ENCODE results near the gene NDEL1. TPM values are rescaled to one million over a fixed set of nuclear protein-coding genes. Genes with fewer than 3 reads are reported as not detected.

NDEL1 gene
- total and polyA plus RNA-seq, 10 donors = 11.6 to 141 (median 81.9) TPM

DNA sequence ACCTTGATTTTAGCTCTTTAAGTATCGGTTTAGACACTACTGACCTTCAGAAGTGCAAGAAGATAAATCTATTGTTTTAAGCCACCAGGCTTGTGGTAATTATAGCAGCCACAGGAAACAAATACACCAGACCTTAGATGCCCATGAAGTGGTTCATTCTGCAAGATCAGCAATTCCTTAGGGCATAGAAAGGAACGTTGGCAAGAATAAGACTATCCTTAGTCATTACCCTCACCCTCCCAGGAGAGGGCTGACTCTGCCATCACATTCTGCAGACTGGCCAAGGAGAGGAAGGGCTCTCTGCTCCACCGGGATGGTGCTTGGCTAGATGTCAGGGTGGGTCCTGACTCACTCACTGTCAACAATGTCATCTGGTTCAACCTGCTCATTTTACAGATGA lies 14.1 kb upstream of the NDEL1 start:
- WGBS, 5 donors = 48 to 80% (median 65%) methylated on average over 3 of the region's 3 CpGs
- peak overlapping the region in 6 of 8 donors; percentile 46 to 91 (median 84) for H3K27ac ChIP-seq
- H3K27me3 ChIP-seq (replicated peaks in 1 of 7) = peaks cover 0 to 30% (median 0%) of the 10 kb centered on the region in 7 donors
- TF ChIP-seq POLR2AphosphoS5 (IDR thresholded peaks at IDR 0.05) = no peak
- TF ChIP-seq, protein P1, sequence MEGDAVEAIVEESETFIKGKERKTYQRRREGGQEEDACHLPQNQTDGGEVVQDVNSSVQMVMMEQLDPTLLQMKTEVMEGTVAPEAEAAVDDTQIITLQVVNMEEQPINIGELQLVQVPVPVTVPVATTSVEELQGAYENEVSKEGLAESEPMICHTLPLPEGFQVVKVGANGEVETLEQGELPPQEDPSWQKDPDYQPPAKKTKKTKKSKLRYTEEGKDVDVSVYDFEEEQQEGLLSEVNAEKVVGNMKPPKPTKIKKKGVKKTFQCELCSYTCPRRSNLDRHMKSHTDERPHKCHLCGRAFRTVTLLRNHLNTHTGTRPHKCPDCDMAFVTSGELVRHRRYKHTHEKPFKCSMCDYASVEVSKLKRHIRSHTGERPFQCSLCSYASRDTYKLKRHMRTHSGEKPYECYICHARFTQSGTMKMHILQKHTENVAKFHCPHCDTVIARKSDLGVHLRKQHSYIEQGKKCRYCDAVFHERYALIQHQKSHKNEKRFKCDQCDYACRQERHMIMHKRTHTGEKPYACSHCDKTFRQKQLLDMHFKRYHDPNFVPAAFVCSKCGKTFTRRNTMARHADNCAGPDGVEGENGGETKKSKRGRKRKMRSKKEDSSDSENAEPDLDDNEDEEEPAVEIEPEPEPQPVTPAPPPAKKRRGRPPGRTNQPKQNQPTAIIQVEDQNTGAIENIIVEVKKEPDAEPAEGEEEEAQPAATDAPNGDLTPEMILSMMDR (IDR thresholded peaks at IDR 0.05 in 8 of 11, conservative IDR thresholded peaks at IDR 0.05 in 3 of 11) = no peak
- peaks cover 0 to 5% (median 0%) of the 10 kb centered on the region in 8 donors for H3K9me3 ChIP-seq
- peak overlapping the region in 1 of 8 donors; percentile 41 for H3K4me3 ChIP-seq
- peaks cover 0 to 36% (median 13%) of the 10 kb centered on the region in 6 donors for H3K4me1 ChIP-seq
- intact Hi-C loops (cut with DNase I; ENCODE audit: low total_unique reads) = no loop called here
- no peaks in the 10 kb centered on the region for H3K36me3 ChIP-seq
- DNase-seq = no peak

DNA sequence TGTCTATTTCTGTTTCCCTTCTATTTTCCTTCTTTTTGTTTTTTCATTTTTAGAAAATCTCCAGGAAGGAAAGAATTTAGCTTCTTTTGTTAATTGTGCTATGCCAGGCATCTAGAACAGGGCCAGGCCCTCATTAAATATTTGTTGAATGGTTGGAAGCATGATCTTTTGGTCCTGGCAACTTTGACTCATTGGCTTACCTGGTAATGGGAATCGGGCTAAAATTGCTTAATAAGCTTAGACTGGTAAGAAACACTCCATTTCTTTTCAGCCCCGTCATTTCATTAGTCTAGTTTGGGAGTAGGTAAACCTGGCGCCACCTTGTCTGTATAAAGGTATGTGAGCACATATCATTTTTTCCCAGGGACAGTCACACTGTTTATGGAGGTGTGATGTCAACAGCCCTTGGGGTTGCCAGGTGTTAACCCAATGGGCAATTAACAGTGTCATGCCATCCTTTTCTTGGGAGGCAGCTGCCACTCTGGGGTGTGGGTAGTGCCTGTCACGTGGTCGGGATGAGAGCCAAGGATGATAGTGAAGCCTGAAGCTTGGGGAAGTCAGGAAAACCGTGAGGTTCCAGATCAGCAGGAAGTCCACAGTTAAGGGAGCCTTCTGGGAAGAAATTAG lies 9.5 kb upstream of the NDEL1 start:
- peaks cover 0 to 12% (median 4%) of the 10 kb centered on the region in 6 donors for H3K4me1 ChIP-seq
- TF ChIP-seq, protein P1 (IDR thresholded peaks at IDR 0.05 in 8 of 11, conservative IDR thresholded peaks at IDR 0.05 in 3 of 11) = no peak
- TF ChIP-seq POLR2A (IDR thresholded peaks at IDR 0.05) (no peak), POLR2AphosphoS5 (IDR thresholded peaks at IDR 0.05) (no peak)
- no peak overlapping the region for H3K4me3 ChIP-seq
- intact Hi-C loops (cut with DNase I; ENCODE audit: low total_unique reads) = no loop called here
- WGBS, 5 donors = 61 to 91% (median 67%) methylated on average over 6 of the region's 6 CpGs
- DNase-seq = no peak
- H3K9me3 ChIP-seq = no peaks in the 10 kb centered on the region
- no peaks in the 10 kb centered on the region for H3K36me3 ChIP-seq
- H3K27ac ChIP-seq = no peak overlapping the region
- H3K27me3 ChIP-seq (replicated peaks in 1 of 7) = no peaks in the 10 kb centered on the region

DNA sequence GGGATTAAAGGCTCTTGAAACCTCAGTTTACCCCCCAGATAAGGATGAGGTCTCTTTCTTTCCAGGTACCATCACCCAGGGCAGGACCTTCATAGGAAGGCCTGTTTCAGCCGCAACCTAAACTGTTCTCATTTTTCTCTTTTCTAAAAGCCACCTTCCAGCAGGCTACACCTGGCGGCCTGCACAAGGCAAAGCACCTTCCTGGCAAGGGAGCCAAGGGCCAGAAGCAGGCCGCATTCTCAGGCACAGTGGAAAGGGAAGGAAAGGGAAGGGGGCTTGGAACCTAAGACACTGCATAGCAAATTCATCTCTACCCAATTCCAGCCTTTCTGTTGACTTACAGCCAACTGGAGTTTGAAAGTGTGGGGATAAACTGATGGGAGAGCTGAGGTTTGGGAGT lies 8.9 kb upstream of the NDEL1 start:
- DNase-seq = no peak
- Histone ChIP-seq H3K27ac (no peak overlapping the region), H3K4me1 (peaks cover 0 to 6% (median 1%) of the 10 kb centered on the region in 6 donors), H3K9me3 (no peaks in the 10 kb centered on the region), H3K4me3 (no peak overlapping the region), H3K36me3 (no peaks in the 10 kb centered on the region), H3K27me3 (replicated peaks in 1 of 7) (no peaks in the 10 kb centered on the region)
- intact Hi-C loops (cut with DNase I; ENCODE audit: low total_unique reads) = no loop called here
- TF ChIP-seq POLR2A (IDR thresholded peaks at IDR 0.05) (no peak), POLR2AphosphoS5 (IDR thresholded peaks at IDR 0.05) (no peak)
- TF ChIP-seq, protein P1 (IDR thresholded peaks at IDR 0.05 in 8 of 11, conservative IDR thresholded peaks at IDR 0.05 in 3 of 11) = no peak
- WGBS, 5 donors = 85 to 99% (median 95%) methylated on average over 3 of the region's 3 CpGs

DNA sequence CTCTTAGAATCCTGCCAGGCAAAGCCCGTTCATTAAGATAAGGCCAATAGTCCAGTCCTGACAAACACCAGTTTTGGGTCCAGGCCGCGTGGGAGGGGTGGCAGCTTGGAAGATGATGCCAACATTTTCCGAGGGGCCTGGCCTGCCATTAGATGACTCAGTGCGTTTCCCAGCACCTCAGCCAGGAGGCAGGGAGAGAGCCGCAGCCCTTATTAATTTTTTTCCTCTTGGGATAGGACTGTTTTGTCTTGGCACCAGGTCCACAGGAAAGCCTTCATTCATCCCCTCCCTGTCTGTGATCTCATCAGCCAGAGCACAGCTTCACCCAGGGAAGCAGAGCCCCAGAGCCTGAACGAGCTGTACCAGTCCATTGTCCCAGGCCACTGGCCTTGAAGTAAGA lies 4.7 kb upstream of the NDEL1 start:
- H3K9me3 ChIP-seq = no peaks in the 10 kb centered on the region
- H3K4me1 ChIP-seq = peaks cover 0 to 7% (median 5%) of the 10 kb centered on the region in 6 donors
- intact Hi-C loops (cut with DNase I; ENCODE audit: low total_unique reads) = no loop called here
- no peaks in the 10 kb centered on the region for H3K36me3 ChIP-seq
- TF ChIP-seq POLR2A (IDR thresholded peaks at IDR 0.05) (no peak), POLR2AphosphoS5 (IDR thresholded peaks at IDR 0.05) (no peak)
- TF ChIP-seq, protein P1 (IDR thresholded peaks at IDR 0.05 in 8 of 11, conservative IDR thresholded peaks at IDR 0.05 in 3 of 11) = no peak
- no peak overlapping the region for H3K4me3 ChIP-seq
- H3K27me3 ChIP-seq (replicated peaks in 1 of 7) = no peaks in the 10 kb centered on the region
- WGBS, 5 donors = 61 to 88% (median 77%) methylated on average over 6 to 7 of the region's 7 CpGs
- H3K27ac ChIP-seq = no peak overlapping the region
- no peak for DNase-seq

Measured in spleen (tissue), 11 donors.